GM19239 (cell line): ENCODE data around the gene RPS6KA2.

Experiments used
- DNase-seq: peaks from one replicate; pipeline ENCODE4 v3.0.0; 2011; ENCODE audit warnings: low spot score; ENCODE audit not compliant: insufficient read length
- FAIRE-seq: peaks from 2 replicates; lab custom pipeline; 2011; peaks lifted over from hg19 to GRCh38; lab: Jason Lieb, UNC

The RPS6KA2 gene

DNA sequence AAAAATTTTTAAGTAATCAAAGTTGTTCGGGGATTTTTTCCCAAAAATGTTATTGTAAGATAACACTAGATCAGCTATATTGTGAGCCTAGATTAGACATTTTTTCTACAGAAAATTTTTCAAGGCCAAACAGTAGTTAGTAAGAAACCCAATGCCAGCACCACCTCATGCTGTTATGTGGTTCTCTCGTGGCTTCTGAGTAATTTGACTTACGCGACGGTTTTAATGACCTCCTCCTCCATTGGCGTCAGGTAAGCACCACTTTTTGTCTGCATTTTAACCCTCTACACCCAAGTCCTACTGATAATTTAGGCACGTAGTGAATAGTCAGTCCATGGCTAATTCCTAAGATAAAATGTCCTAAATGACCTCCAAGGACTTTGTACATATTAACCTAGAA is 9.7 kb downstream of the RPS6KA2 start:
- no peak for DNase-seq
- no peak for FAIRE-seq

DNA sequence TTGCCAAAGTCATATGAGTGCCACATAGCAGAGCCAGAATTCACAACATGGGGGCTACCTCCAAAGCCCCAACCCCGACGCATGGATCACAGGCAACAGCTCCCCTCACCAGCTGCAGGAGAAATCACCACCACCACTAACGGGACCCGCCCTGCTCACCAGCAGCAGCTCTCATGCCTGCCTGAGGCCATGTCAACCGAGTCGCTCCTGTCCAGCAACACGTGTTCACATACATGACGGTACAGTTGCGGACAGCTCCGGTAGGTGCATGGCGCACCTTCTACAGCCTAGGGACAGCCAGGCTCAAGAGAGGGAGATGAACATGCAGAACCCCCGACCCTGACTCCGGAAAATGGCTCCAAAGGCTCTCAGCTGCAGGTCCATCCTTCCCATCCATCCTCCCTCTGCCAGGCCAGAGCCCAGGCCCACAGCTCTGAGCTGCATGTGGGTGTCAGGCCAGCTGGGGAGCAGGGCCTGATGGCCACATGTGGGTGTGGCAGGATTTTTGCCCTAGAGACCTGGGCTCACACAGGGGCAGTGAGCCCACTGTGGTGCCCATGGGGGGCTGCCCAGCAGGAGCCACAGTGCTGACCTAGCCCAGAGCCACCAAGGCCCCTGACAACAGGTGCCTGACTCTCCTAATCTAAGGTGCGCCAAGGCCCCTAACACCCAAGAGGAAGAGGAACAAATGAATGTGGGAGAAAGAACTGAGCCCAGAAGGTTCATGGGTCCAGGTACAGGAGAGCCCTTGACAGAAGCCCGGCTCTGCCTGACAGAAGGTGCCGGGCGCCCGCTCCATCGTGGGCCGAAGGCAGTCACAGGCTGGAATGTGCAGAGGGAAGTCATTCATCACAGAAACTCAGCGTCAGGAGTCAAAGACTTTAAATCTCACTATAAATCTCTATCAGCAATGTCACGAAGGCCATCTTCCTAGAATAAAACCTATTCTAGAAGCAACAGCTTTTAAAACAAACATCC is 10.5 kb downstream of the RPS6KA2 start:
- FAIRE-seq: no peak
- DNase-seq: no peak

DNA sequence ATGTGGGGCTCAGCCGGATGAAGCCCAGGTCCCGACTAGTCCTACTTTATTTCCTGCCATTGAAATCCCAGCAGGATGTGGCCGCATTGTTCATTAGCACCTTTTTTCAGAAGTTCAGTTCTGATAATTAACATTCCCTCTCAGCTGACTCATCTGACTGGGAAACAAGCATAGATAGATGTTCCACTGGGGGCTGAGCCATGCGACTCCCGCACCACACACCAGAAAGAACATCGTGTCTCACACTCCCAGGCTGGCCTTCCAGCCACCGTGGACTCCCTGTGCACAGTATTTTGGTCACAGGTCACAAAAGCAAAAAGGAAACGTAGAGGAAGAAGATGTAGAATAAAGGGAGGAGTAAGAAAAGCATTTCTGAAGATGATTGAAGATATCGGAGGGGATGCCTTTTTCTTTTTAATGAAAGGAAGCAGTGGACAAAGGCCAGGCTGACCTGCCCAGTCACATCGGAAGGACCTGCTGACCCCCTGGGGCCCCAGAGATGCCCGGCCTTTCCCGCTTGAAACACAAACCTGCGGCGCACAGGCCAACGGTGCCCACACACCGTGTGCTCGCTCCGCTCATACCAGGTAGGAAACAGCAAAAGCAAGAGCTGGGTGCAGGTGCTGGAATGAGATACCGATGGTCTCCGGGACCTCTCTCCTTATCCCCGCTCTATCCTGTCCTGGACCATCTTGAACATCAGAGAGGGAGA is 11.8 kb downstream of the RPS6KA2 start:
- FAIRE-seq (no peak), DNase-seq (no peak)

DNA sequence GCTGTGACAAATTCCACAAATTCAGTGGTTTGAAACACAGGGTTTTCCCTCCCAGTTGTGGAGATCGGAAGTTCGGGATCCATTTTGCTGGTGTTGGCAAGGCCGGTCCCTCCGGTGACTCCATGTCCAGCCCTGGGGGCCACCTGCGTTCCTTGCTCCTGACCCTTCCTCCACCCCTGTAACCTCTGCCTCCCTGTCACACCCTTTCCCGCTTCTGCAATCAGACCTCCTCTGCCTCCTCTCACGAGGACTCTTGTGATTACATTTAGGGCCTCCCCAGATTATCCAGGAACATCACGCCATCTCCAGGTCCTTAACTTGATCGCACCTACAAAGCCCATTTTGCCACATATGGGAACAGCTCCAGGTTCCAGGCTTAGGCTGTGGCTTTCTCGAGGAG is 12.5 kb downstream of the RPS6KA2 start:
- no peak for DNase-seq
- no peak for FAIRE-seq

DNA sequence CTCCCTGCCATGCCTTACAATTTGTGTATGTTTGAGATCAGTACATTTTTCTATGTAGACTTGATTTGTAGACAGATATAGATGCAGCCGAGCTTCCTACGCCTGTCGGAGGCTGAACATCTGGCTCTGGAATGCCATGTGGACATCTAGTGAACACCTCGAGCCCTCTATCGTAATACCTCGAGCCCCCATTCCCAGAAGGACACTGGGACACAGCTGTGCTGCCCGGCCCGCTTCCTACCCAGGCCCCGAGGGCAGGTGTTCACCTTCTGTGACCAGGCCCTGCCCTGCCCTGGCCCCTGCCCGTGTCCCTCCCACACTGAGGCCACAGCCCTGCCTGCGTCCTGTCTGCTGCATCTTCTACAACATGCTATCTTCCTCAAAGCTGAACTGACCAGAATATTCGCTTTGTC is 12.9 kb downstream of the RPS6KA2 start:
- DNase-seq: no peak
- FAIRE-seq: no peak

DNA sequence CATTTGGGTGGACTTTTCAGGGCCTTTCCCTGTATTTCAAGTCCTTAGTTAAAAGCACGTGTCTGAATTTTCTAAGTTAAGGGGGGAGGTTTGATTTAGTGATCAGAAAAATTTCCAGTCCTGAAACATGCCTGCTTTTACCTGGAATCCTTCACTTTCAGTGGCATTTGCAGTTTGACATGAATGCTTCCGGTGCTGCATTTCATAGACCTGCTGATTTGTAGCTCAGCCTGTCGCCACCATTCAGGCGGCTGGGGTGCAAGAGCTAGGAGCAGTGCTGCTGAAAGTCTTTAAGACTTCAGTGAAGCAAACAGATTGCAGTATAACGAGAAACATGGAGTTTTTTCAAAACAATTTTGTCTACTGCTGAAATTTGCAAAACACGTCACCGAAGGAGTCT is 14.0 kb downstream of the RPS6KA2 start:
- FAIRE-seq: no peak

DNA sequence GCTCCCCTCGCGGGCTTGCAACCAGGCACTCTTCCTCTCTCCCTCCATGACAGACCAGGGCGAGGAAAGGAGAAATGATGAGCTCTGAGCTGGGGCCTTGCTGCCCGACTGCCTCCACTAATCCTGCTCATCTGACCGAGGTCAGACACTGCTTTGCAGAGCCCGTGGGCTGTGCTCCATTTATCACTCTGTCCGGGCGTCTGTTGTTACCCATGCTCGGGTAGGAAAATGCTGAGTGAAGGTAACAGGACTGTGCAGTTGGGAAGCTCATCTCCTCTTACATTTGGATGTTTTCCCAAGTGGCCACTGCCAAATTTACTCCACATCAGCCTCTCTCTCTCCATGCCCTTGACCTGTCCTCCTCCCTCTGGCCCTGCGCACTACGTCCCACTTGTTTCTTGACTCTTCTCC is 14.6 kb downstream of the RPS6KA2 start:
- FAIRE-seq: no peak
- no peak for DNase-seq

More for the DNA sequence above, 14.0 kb downstream of the RPS6KA2 start:
- no peak for DNase-seq

DNA sequence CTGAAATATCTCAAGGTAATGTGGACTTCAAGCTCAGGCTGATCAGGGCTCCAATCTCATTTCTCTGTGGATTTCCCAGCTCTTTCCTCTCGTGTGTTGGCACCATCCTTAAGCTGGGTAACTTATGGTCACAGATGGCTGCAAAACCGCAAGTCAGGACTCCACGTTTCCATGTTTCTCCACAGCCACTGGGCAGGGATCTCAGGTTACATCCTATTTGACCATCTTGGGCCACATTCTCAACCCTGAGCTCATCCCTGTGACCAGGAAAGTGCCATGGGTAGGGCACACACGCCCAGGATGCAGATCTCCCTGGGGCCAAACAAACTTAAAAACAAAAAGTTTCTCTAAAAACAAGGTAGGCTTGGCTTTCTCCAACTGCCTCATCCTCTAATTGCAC is 15.4 kb downstream of the RPS6KA2 start:
- DNase-seq (no peak), FAIRE-seq (no peak)

DNA sequence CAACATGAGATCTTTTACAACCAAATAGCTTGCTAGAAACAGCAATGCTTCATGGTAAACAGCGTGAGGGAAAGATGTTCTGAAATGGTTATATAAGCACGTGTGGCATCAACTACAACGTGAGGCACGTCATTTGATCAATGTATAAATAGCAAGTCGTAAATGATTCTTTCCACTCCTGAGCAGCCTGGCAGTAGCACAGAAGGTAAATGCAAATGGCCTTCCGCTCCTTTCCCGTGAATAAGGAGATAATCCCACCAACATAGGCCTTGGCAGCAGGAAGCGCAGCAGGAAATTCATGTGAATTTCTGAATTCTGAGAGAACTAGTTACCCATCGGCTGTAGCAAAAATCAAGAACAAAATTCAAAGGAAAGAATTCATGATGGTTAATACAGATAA is 17.0 kb downstream of the RPS6KA2 start:
- FAIRE-seq (no peak), DNase-seq (no peak)

DNA sequence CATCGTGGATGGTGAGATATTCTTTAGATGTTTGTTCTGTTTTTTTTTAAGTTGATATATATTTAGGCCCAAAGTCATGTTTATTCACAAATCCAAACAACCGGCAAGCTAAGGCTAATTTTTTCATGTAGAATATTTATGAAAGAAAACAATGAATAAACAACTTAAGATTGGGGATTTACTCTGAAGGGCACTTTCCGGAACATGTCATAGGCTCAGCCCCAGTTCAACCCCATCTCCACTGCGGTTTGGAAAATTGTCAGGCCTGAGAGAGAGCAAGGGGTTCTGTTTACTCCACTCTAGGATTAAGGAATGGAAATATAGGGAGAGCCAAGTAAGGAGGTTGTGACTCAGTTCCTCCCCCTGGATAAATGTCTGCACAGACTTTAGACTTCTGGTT is 18.3 kb downstream of the RPS6KA2 start:
- FAIRE-seq: no peak
- no peak for DNase-seq

DNA sequence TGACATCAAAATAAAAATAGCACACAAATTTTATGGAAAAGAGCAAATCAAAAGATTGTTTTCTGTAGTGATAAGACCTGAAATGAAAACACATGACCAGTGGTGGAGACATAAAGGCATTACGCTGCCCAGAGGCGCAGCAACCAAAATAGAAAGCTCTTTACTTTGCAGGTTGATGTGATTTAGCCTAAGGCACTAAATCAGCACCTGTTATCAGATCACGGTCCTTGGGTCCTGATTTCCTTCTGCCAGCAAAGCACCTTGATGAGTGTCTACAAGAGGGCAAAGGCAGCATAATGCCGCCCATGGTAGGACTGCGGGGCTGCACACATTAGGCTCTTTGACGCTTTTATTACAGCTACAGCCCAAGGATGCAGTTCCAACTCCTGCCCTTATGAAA is 21.3 kb downstream of the RPS6KA2 start:
- DNase-seq: no peak
- FAIRE-seq: no peak

DNA sequence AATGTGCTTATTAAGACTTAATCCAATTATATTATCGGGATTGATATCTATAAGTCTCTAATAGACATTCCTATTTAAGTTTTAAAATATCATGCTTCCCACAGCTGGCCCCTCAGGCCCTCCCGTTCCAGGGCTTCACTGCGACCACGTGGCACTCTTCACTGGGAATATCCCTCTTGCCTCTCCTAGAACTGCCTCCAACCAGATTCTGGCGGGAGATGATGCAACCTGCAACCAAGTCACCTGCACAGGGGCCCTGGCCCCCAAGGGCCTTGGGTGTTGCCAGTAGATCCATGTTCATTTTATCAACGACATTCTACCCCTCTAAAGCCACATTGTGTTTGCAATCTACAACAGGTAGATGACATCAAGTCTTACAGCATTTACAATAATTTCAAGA is 22.1 kb downstream of the RPS6KA2 start:
- DNase-seq: no peak
- FAIRE-seq: no peak

DNA sequence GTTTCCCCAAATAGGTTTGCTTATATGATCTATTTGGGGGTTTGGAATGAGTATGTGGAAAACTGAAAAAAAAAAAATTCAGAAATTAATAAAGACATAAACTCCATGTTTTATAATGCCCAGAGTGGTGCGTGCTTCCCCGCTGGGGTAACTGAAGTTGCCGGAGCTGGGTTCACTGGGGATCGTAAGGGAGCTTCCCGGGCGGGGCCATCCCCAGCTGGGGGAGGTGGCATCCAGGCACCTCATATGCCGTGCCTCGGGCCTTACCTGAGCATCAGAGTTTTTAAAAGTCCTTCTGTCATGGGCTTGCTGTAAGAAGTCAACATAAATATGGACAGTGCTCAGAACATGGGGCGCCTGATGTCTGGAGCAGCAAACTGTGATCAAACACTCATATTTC is 22.7 kb downstream of the RPS6KA2 start:
- FAIRE-seq (no peak), DNase-seq (no peak)

DNA sequence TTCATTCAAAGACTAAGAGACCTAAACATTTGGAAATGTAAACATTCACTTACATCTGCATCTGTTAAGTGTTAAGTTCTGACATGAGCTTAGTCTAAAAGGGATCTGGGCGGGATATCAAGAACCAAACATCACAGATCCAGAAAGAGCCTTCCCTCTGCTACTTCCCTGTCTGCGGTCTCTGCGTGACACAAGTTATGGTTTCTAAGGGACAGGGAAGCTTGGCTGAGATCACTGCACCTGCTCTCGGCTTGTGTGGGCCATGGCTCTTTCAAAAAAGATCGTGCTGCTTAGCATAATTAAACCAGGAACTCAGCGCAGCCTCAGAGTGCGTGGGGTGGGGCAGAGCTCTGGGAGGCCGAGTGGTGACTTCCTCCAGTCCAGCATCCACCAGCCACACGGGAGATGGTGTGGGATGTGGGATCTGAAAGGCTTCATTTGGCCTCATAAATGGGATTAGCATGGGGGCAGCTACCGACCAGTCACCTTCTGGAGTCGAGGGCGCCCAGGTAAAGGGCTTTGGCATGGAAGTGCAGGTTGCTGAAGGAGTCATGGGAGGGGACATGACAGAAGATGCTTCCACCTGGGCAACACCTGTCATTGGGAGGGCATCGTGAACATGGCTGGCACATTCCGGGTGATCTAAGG is 23.9 kb downstream of the RPS6KA2 start:
- FAIRE-seq (no peak), DNase-seq (no peak)

DNA sequence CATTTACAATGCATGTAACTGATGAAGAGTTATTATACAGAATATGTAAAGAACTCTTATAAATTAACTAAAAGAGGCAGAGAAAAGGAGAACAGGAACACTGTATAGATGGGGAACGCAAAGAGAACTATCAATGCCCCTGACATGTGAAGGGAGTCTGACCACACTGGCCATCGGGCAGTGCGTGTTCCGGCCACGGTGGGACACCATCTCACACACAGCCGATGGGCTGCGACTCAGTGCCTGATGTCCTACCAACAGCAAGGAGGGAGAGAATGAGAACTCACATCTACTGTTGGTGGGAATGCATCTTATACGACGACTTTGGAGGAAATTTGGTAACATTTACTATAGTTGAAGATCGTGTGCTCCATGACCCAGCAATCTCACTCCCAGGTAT is 25.1 kb downstream of the RPS6KA2 start:
- FAIRE-seq: no peak

DNA sequence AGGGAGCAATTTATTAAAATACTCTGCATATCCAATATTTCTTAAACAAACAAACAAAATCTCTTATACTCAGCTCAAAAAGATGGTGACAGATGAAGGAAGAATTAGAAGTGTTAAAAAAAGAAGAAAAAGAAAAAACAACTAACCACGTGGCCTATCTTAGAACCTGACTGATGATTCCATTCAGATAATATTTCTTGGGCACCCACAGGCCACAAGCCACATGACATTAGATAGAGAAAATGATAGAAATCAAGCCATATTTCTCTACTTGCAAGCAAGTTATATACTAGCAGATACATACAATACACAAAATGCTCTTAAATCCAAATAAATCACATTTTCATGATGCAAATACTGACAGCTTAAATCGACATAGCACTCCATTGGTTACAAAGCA is 26.1 kb downstream of the RPS6KA2 start:
- FAIRE-seq: no peak

More for the DNA sequence above, 25.1 kb downstream of the RPS6KA2 start:
- DNase-seq: no peak

DNA sequence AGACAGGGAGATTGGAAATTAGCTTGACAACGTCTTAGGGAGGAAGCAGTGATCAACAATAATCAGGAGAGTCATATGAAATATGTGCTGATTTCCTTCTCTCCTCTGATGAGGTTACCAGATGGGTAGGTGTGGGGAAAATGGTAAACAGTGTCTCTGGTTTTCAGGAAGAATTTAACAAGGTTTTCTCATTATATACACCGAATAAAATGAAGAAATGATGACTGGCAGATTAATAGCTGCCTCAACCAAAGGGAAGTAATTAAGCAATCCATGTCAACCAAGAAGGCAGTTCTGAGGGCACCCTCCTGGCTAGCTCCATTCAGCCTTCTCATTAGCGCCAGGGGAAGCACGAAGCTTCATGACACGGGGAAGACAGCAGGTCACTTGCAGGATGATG is 27.8 kb downstream of the RPS6KA2 start:
- FAIRE-seq (no peak), DNase-seq (no peak)

More for the DNA sequence above, 26.1 kb downstream of the RPS6KA2 start:
- no peak for DNase-seq

DNA sequence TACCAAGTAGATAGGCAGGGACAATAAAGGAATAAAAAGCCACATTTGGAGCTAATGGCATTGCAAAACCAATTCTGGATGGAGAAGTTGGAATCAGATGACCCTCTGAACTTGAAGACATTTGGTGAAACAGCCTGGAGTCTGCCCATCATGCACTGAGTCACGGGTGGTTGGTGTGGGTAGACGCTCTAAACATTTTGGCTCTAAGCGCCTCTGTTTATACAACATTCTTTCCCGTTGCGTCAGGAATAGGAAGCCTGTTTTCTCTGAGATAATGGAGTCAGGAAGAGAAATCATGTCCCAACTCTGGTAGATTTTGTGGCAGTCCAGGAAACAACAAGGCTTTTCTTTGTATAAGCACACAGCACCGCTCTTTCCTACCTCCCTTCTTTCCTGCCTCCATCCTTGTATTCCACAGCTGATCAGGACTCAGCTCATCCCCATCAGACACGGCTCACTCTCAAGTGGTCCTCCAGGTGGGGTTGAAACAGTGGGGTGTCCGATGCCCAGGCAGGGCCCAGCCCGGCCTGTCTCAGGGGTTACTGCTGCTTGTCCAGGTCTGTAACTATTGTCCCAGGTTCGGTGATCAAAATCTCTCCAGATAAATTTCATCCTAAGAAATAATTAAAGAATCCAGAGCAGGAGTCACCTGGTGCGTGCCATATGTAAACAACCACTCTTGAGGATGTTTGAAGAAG is 28.5 kb downstream of the RPS6KA2 start:
- FAIRE-seq (no peak), DNase-seq (no peak)

DNA sequence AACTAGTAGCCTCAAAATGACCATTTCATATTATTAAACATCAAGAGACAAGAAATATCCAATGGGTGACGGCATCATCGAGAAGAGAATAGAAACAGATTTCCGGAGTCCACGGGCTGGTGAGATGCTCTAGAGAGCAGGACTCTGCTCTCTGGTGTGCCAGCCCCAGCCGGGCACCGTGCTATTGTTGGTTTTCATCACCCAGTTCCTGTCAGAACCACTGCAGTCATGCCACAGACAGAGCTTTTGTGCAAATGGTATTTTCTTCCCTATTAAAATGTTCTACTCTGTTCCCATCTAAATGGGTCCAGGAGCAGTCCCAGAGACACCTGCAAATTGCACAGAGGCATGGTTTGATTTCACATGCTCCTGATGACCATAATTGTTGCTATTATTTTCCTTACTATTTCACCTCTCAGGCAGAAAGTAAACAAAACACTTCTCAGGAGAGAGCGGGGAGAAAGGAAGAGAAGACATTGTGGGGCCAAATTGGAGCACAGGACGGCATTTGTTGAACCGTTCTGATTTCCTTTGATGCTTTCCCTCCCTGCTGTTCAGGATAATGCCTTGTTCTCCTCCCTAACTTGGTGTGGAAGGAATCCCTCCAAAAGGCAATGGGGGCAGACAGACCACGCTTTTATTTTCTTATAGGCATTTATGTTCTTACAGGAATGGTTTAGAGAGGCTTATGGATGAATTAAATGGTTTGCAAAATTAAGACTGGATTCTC is 29.2 kb downstream of the RPS6KA2 start:
- FAIRE-seq (no peak), DNase-seq (no peak)
